ENCODE results near the gene RRM1.

- TF ChIP-seq EZH2phosphoT487 (IDR thresholded peaks at IDR 0.05; ENCODE audit: insufficient read depth, low read depth) (no peak), EZH2 (IDR thresholded peaks at IDR 0.05; ENCODE audit: insufficient read depth, poor library complexity, severe bottlenecking) (no peak)
These were observed 2.6 kb upstream of the RRM1 start for GRCh38 chr11:4092026-4092425.

All from GM23248 (cell line).